ENCODE data around the gene TMEM11. TPM values are rescaled to one million over a fixed set of nuclear protein-coding genes. Genes with fewer than 3 reads are reported as not detected.
A peak's percentile ranks its signal among the peaks of the same experiment; 100 is the strongest.

The TMEM11 gene
- polyA plus RNA-seq, 3 donors: 25.7 to 68.1 (median 59.5) TPM

DNA sequence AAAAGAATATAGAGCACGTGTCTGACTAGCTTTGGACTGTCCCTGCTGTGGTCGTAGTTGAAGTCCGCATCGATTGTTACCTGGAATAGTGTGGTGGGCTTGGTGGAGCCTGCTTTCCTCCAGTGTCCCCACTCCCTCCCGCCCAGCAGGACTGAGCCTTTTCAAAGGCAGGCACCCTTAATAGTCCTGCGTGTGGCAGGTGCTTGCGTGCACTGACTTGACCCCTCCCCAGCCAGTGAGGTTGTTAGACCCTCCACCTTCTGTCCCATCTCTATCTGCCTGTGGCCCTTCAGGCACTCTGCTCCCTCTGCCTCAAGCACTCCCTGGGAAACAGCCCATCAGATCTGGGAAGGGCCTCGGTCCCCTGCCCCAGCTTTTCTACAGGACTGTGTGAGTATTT lies 36.6 kb downstream of the TMEM11 start:
- H3K27me3 ChIP-seq (ENCODE audit: control insufficient read depth in 2 of 2, insufficient read depth in 2 of 2, low read length in 2 of 2): no peaks in the 10 kb centered on the region
- Mint-ChIP-seq H3K4me3 (no peak overlapping the region), H3K27me3 (ENCODE audit: low read depth in 3 of 3) (peaks cover 0 to 1% (median 0%) of the 10 kb centered on the region in 3 donors), H3K4me1 (peaks cover 13% of the 10 kb centered on the region), H3K9me3 (no peaks in the 10 kb centered on the region), H3K36me3 (peaks cover 63 to 85% of the 10 kb centered on the region in 2 donors), H3K27ac (peak overlapping the region in 2 of 7 donors; percentile 17 to 84)
- peaks cover 61 to 83% of the 10 kb centered on the region in 2 donors for H3K36me3 ChIP-seq (replicated peaks in 1 of 2; ENCODE audit: control insufficient read depth in 1 of 2, insufficient read depth in 2 of 2, low read length in 2 of 2)
- H3K79me2 ChIP-seq (ENCODE audit: insufficient read depth, low read length): peaks cover 3% of the 10 kb centered on the region
- WGBS (ENCODE audit: insufficient coverage): 98% methylated on average over 8 of the region's 8 CpGs
- no peak for DNase-seq
- intact Hi-C loops (cut with micrococcal nuclease): loop anchor here in 1 of 2 donors (10.0 kb wide), 1 partner anchor 53 kb away; the partner anchor contains the start of gene DHRS7B
- no peak overlapping the region for H3K4me3 ChIP-seq (replicated peaks in 1 of 3; ENCODE audit: low read depth in 2 of 3, low read length in 3 of 3)
- no peak overlapping the region for H2AFZ ChIP-seq (ENCODE audit: insufficient read depth, low read depth, low read length, poor library complexity, severe bottlenecking)
- no peaks in the 10 kb centered on the region for H4K20me1 ChIP-seq (ENCODE audit: insufficient read depth, low read length)
- peak overlapping the region in 1 of 2 donors; percentile 9 for H3K27ac ChIP-seq (ENCODE audit: low read depth in 1 of 2, low read length in 2 of 2)
- no peak for TF ChIP-seq CTCF (IDR thresholded peaks at IDR 0.05)
- H3K9me3 ChIP-seq (replicated peaks in 1 of 2; ENCODE audit: control insufficient read depth in 1 of 2, insufficient read depth in 1 of 2, low read length in 2 of 2): no peaks in the 10 kb centered on the region
- no peak overlapping the region for H3K9ac ChIP-seq (ENCODE audit: insufficient read depth, low read length, poor library complexity, severe bottlenecking)
- H3K4me1 ChIP-seq (ENCODE audit: control insufficient read depth in 1 of 2, insufficient read depth in 2 of 2, low read length in 2 of 2): no peaks in the 10 kb centered on the region
- H3K4me2 ChIP-seq (replicated peaks; ENCODE audit: extremely low read depth, low read length, poor library complexity, severe bottlenecking): no peak overlapping the region

- Histone ChIP-seq H3K4me1 (ENCODE audit: control insufficient read depth in 1 of 2, insufficient read depth in 2 of 2, low read length in 2 of 2) (peaks cover 3% of the 10 kb centered on the region in 2 donors), H3K27ac (ENCODE audit: low read depth in 1 of 2, low read length in 2 of 2) (peak overlapping the region in 1 of 2 donors; percentile 9), H2AFZ (ENCODE audit: insufficient read depth, low read depth, low read length, poor library complexity, severe bottlenecking) (no peak overlapping the region), H3K27me3 (ENCODE audit: control insufficient read depth in 2 of 2, insufficient read depth in 2 of 2, low read length in 2 of 2) (no peaks in the 10 kb centered on the region), H3K36me3 (replicated peaks in 1 of 2; ENCODE audit: control insufficient read depth in 1 of 2, insufficient read depth in 2 of 2, low read length in 2 of 2) (peaks cover 62 to 84% of the 10 kb centered on the region in 2 donors), H3K79me2 (ENCODE audit: insufficient read depth, low read length) (peaks cover 3% of the 10 kb centered on the region), H3K4me2 (replicated peaks; ENCODE audit: extremely low read depth, low read length, poor library complexity, severe bottlenecking) (no peak overlapping the region), H4K20me1 (ENCODE audit: insufficient read depth, low read length) (no peaks in the 10 kb centered on the region), H3K9me3 (replicated peaks in 1 of 2; ENCODE audit: control insufficient read depth in 1 of 2, insufficient read depth in 1 of 2, low read length in 2 of 2) (no peaks in the 10 kb centered on the region), H3K9ac (ENCODE audit: insufficient read depth, low read length, poor library complexity, severe bottlenecking) (no peak overlapping the region), H3K4me3 (replicated peaks in 1 of 3; ENCODE audit: low read depth in 2 of 3, low read length in 3 of 3) (no peak overlapping the region)
- Mint-ChIP-seq H3K36me3 (peaks cover 65 to 85% of the 10 kb centered on the region in 2 donors), H3K4me3 (no peak overlapping the region), H3K27me3 (ENCODE audit: low read depth in 3 of 3) (peaks cover 0 to 1% (median 0%) of the 10 kb centered on the region in 3 donors), H3K9me3 (no peaks in the 10 kb centered on the region), H3K4me1 (peaks cover 16% of the 10 kb centered on the region), H3K27ac (peak overlapping the region in 3 of 7 donors; percentile 17 to 67 (median 40))
- 80% methylated on average over 10 of the region's 12 CpGs for WGBS (ENCODE audit: insufficient coverage)
- no peak for DNase-seq
- no peak for TF ChIP-seq CTCF (IDR thresholded peaks at IDR 0.05)
- intact Hi-C loops (cut with micrococcal nuclease): loop anchor here in 1 of 2 donors (10.0 kb wide), 1 partner anchor 52 kb away; the partner anchor contains the start of gene DHRS7B
Observed at GRCh38 chr17:21176773-21177395, 37.1 kb downstream of the TMEM11 start.

Measured in CD14-positive monocyte (primary cell).